Fibroblast of lung (primary cell): ENCODE data around the gene EIF1AD.

Experiments used
- EZH2 ChIP-seq: IDR thresholded peaks from 2 replicates; pipeline ENCODE4 v1.5.1; 2012; ENCODE audit warnings: low read length, control low read depth, mild to moderate bottlenecking; ENCODE audit errors: missing control alignments
- TF ChIP-seq, protein P1 (sequence below), 2 donors: IDR thresholded peaks in 1 of 2; conservative IDR thresholded peaks in 1 of 2; 1 replicate in 1 of 2; 2 replicates in 1 of 2; pipeline ENCODE4 v1.5.1; 2011 to 2012; ENCODE audit warnings: low read length in 2 of 2, control low read depth in 1 of 2, inconsistent platforms in 1 of 2, low read depth in 1 of 2, mild to moderate bottlenecking in 1 of 2

DNA sequence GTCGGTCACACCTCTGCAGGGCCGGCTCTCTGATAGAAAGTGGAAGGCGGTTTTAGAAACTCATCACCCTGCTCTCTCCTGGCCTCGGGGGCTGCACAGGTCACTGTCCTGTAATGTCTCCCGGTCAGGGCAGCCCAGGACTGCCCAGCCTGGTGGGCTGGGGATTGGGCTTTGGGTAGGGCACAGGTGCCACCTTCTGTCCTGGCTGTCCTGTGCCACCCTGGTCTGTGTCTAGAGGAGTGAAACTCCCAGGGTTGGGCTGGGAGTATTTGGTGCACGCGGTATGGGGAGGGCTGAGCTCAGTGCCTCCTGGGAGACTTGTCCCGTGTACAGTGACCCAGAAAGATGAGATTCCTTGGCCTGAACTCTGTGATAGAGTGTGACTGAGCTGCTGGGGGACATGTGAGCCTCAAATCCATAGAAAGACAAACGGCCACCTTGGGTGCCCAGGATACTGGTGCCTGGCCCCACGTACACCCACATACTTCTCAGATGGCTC, 22.6 kb downstream of the EIF1AD start:
- TF ChIP-seq, protein P1, sequence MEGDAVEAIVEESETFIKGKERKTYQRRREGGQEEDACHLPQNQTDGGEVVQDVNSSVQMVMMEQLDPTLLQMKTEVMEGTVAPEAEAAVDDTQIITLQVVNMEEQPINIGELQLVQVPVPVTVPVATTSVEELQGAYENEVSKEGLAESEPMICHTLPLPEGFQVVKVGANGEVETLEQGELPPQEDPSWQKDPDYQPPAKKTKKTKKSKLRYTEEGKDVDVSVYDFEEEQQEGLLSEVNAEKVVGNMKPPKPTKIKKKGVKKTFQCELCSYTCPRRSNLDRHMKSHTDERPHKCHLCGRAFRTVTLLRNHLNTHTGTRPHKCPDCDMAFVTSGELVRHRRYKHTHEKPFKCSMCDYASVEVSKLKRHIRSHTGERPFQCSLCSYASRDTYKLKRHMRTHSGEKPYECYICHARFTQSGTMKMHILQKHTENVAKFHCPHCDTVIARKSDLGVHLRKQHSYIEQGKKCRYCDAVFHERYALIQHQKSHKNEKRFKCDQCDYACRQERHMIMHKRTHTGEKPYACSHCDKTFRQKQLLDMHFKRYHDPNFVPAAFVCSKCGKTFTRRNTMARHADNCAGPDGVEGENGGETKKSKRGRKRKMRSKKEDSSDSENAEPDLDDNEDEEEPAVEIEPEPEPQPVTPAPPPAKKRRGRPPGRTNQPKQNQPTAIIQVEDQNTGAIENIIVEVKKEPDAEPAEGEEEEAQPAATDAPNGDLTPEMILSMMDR (conservative IDR thresholded peaks at IDR 0.05 in 1 of 2, IDR thresholded peaks at IDR 0.05 in 1 of 2; ENCODE audit: low read depth in 1 of 2, low read length in 2 of 2): no peak
- TF ChIP-seq EZH2: no peak
